H9 (cell line): ENCODE data around the gene GSTT2B. TPM values are rescaled to one million over a fixed set of nuclear protein-coding genes. Genes with fewer than 3 reads are reported as not detected.

ENCODE experiments used
- DNase-seq: peaks from one replicate; pipeline ENCODE4 v3.0.0-alpha.2; 2017
- H2AFZ ChIP-seq: one replicate; pipeline ENCODE4 v1.6.1; 2013; ENCODE audit warnings: mild to moderate bottlenecking, low read length, control low read depth, moderate library complexity
- H2AK5ac ChIP-seq: 2 replicates; pipeline ENCODE4 v1.6.1; 2013; ENCODE audit warnings: low read length, control low read depth, mixed read lengths; ENCODE audit not compliant: insufficient read length
- H2BK120ac ChIP-seq: one replicate; pipeline ENCODE4 v1.6.1; 2013; ENCODE audit warnings: low read depth, mild to moderate bottlenecking, low read length, control low read depth, inconsistent platforms; ENCODE audit not compliant: poor library complexity, severe bottlenecking
- H2BK12ac ChIP-seq: 2 replicates; pipeline ENCODE4 v1.6.1; 2013; ENCODE audit warnings: low read length, control low read depth, mixed read lengths, low read depth; ENCODE audit not compliant: insufficient read length
- H2BK15ac ChIP-seq: 2 replicates; pipeline ENCODE4 v1.6.1; 2013; ENCODE audit warnings: low read depth, low read length, control low read depth
- H2BK20ac ChIP-seq: one replicate; pipeline ENCODE4 v1.6.1; 2013; ENCODE audit warnings: low read depth, mild to moderate bottlenecking, low read length, control low read depth, inconsistent platforms; ENCODE audit not compliant: poor library complexity, severe bottlenecking
- H2BK5ac ChIP-seq: 2 replicates; pipeline ENCODE4 v1.6.1; 2013; ENCODE audit warnings: low read length, control low read depth, mixed read lengths; ENCODE audit not compliant: insufficient read length
- H3K14ac ChIP-seq: 2 replicates; pipeline ENCODE4 v1.6.1; 2013; ENCODE audit warnings: low read length, control low read depth; ENCODE audit not compliant: insufficient read depth
- H3K18ac ChIP-seq: 2 replicates; pipeline ENCODE4 v1.6.1; 2013; ENCODE audit warnings: low read depth, mild to moderate bottlenecking, mixed read lengths, low read length, control low read depth; ENCODE audit not compliant: insufficient read length
- H3K23ac ChIP-seq: 2 replicates; pipeline ENCODE4 v1.6.1; 2013; ENCODE audit warnings: low read length, control low read depth, mixed read lengths, low read depth; ENCODE audit not compliant: insufficient read length
- H3K23me2 ChIP-seq: 2 replicates; pipeline ENCODE4 v1.6.1; 2013; ENCODE audit warnings: low read depth, mild to moderate bottlenecking, mixed read lengths, low read length, control low read depth; ENCODE audit not compliant: insufficient read length, poor library complexity, severe bottlenecking
- H3K27ac ChIP-seq: 2 replicates; pipeline ENCODE4 v1.5.1; 2013; ENCODE audit warnings: low read length, control low read depth, mixed read lengths, low read depth; ENCODE audit not compliant: insufficient read length
- H3K27me3 ChIP-seq: 2 replicates; pipeline ENCODE4 v1.6.1; 2013; ENCODE audit warnings: low read length, control low read depth, inconsistent platforms; ENCODE audit not compliant: insufficient read depth
- H3K4ac ChIP-seq: 2 replicates; pipeline ENCODE4 v1.6.1; 2013; ENCODE audit warnings: low read depth, mild to moderate bottlenecking, control low read depth, inconsistent platforms, low read length, moderate library complexity
- H3K4me1 ChIP-seq: 2 replicates; pipeline ENCODE4 v1.6.1; 2013; ENCODE audit warnings: low read length, control low read depth, inconsistent platforms; ENCODE audit not compliant: insufficient read depth
- H3K4me2 ChIP-seq: 2 replicates; pipeline ENCODE4 v1.6.1; 2013; ENCODE audit warnings: low read length, control low read depth, mixed read lengths; ENCODE audit not compliant: insufficient read length, insufficient read depth
- H3K56ac ChIP-seq: 2 replicates; pipeline ENCODE4 v1.6.1; 2013; ENCODE audit warnings: low read depth, mild to moderate bottlenecking, mixed read lengths, low read length, control low read depth; ENCODE audit not compliant: insufficient read length
- H3K79me1 ChIP-seq: 2 replicates; pipeline ENCODE4 v1.6.1; 2013; ENCODE audit warnings: low read depth, mild to moderate bottlenecking, moderate library complexity, low read length, control low read depth, inconsistent platforms; ENCODE audit not compliant: insufficient read depth, poor library complexity, severe bottlenecking
- H3K79me2 ChIP-seq: 2 replicates; pipeline ENCODE4 v1.6.1; 2013; ENCODE audit warnings: low read length, control low read depth, inconsistent platforms; ENCODE audit not compliant: insufficient read depth
- H3K9ac ChIP-seq: 2 replicates; pipeline ENCODE4 v1.6.1; 2013; ENCODE audit warnings: low read length, control low read depth, mixed read lengths; ENCODE audit not compliant: insufficient read length; ENCODE audit errors: extremely low read depth
- H3K9me3 ChIP-seq: one replicate; pipeline ENCODE4 v1.6.1; 2013; ENCODE audit warnings: low read depth, low read length, inconsistent platforms; ENCODE audit not compliant: control insufficient read depth
- H3T11ph ChIP-seq: one replicate; pipeline ENCODE4 v1.6.1; 2013; ENCODE audit warnings: mild to moderate bottlenecking, low read length, control low read depth, inconsistent platforms
- H4K20me1 ChIP-seq: one replicate; pipeline ENCODE4 v1.6.1; 2013; ENCODE audit not compliant: control insufficient read depth, insufficient read length, insufficient read depth
- H4K5ac ChIP-seq: 2 replicates; pipeline ENCODE4 v1.6.1; 2013; ENCODE audit warnings: low read depth, mild to moderate bottlenecking, mixed read lengths, low read length, control low read depth; ENCODE audit not compliant: insufficient read length
- H4K8ac ChIP-seq: replicated peaks from 2 replicates; pipeline ENCODE4 v1.6.1; 2013; ENCODE audit warnings: low read length, control low read depth, mixed read lengths, low read depth; ENCODE audit not compliant: insufficient read length
- H4K91ac ChIP-seq: 2 replicates; pipeline ENCODE4 v1.6.1; 2013; ENCODE audit warnings: low read depth, mild to moderate bottlenecking, moderate library complexity, mixed read lengths, low read length, control low read depth; ENCODE audit not compliant: insufficient read length
- H3K27ac Mint-ChIP-seq, 3 experiments: 2 replicates in 2 of 3; 3 replicates in 1 of 3; pipeline ENCODE4 v1.8.0; 2020 to 2021; ENCODE audit warnings: mixed read lengths in 3 of 3, mild to moderate bottlenecking in 1 of 3, moderate library complexity in 1 of 3
- H3K27me3 Mint-ChIP-seq: 2 replicates; pipeline ENCODE4 v1.8.0; 2021; ENCODE audit warnings: low read depth, mild to moderate bottlenecking, moderate library complexity, mixed read lengths
- H3K36me3 Mint-ChIP-seq, 3 experiments: 2 replicates in 2 of 3; 3 replicates in 1 of 3; pipeline ENCODE4 v1.8.0; 2020 to 2021; ENCODE audit warnings: low read depth in 3 of 3, mixed read lengths in 3 of 3; ENCODE audit not compliant: insufficient read depth in 1 of 3
- H3K4me1 Mint-ChIP-seq, 2 experiments: 2 replicates each; pipeline ENCODE4 v1.8.0; 2020; ENCODE audit warnings: mixed read lengths in 2 of 2
- H3K4me3 Mint-ChIP-seq, 2 experiments: 2 replicates in 1 of 2; 3 replicates in 1 of 2; pipeline ENCODE4 v1.8.0; 2020 to 2021; ENCODE audit warnings: mild to moderate bottlenecking in 2 of 2, mixed read lengths in 2 of 2, moderate library complexity in 1 of 2
- H3K9me3 Mint-ChIP-seq, 2 experiments: 2 replicates in 1 of 2; 3 replicates in 1 of 2; pipeline ENCODE4 v1.8.0; 2020; ENCODE audit warnings: mild to moderate bottlenecking in 2 of 2, mixed read lengths in 2 of 2, moderate library complexity in 1 of 2
- CTCF ChIP-seq: fragments of 200-600 bp; sonication (generic); conservative IDR thresholded peaks from 3 replicates; pipeline ENCODE4 v1.8.0; 2021; ENCODE audit warnings: antibody characterized with exemption, mild to moderate bottlenecking
- WGBS: extraction: QIAGEN DNeasy Blood & Tissue Kit; methylation state at CpG from one replicate; pipeline ENCODE4 v1.1.7; 2013; ENCODE audit warnings: missing lambda C conversion rate, low lambda C conversion rate, mixed read lengths; ENCODE audit not compliant: insufficient read length; ENCODE audit errors: extremely low coverage; 5-methylcytosine and 5-hydroxymethylcytosine counted together
- total RNA-seq: library from RNA; stranded (reverse); gene quantifications from 2 replicates; pipeline ENCODE4 v1.2.1, GENCODE V29; 2021

Gene GSTT2B
- total RNA-seq, 1 experiment from 2014 or later: 4.5 TPM

GRCh38 chr22:23909296-23909898 lies 51.6 kb downstream of the GSTT2B start:
- Histone ChIP-seq H3K4ac (no peak overlapping the region), H4K91ac (no peak overlapping the region), H2BK5ac (no peak overlapping the region), H3K27ac (no peak overlapping the region), H3K4me2 (no peak overlapping the region), H2BK12ac (no peak overlapping the region), H3K14ac (no peak overlapping the region), H3K56ac (no peak overlapping the region), H2AK5ac (no peak overlapping the region), H3K79me2 (no peaks in the 10 kb centered on the region), H2AFZ (no peak overlapping the region), H3K9ac (no peak overlapping the region), H2BK15ac (no peak overlapping the region), H3K79me1 (no peaks in the 10 kb centered on the region), H4K8ac (no peak overlapping the region), H3K27me3 (no peaks in the 10 kb centered on the region), H3K23ac (no peak overlapping the region), H2BK20ac (no peak overlapping the region), H3K9me3 (no peaks in the 10 kb centered on the region), H3K18ac (no peak overlapping the region), H3K4me1 (0 out of 2 replicates have a peak, but pooled peaks cover 3% of the 10 kb centered on the region), H4K5ac (no peak overlapping the region), H2BK120ac (no peak overlapping the region), H3T11ph (no peak overlapping the region), H4K20me1 (no peaks in the 10 kb centered on the region), H3K23me2 (peaks cover 7% of the 10 kb centered on the region)
- peaks cover 5 to 16% of the 10 kb centered on the region in 2 experiments; a peak in 4 of 5 replicates for H3K9me3 Mint-ChIP-seq
- no CpG with 5 or more reads among the region's 6 CpGs for WGBS
- no peak for TF ChIP-seq CTCF
- H3K27me3 Mint-ChIP-seq: peaks cover 5% of the 10 kb centered on the region; the same call in 1 of the 2 replicates
- peaks cover 2 to 16% (median 11%) of the 10 kb centered on the region in 3 experiments; a peak in 6 of 7 replicates for H3K36me3 Mint-ChIP-seq
- H3K4me1 Mint-ChIP-seq: peaks cover 51 to 59% of the 10 kb centered on the region in 2 experiments
- no peak overlapping the region for H3K4me3 Mint-ChIP-seq
- no peak for DNase-seq
- no peak overlapping the region for H3K27ac Mint-ChIP-seq
